SK-N-SH (cell line): Measurements from ENCODE around the gene CD300A. TPM values are rescaled to one million over a fixed set of nuclear protein-coding genes. Genes with fewer than 3 reads are reported as not detected.

Experiments used
- CTCF ChIA-PET: fragments of 300-600, 350-600 bp; formaldehyde crosslinking; extraction: SDS; loops from one replicate; lab custom pipeline; 2021; lab: Yijun Ruan, JAX
- POLR2A ChIA-PET: fragments of 350-600 bp; sonication (Branson Sonifier 250); formaldehyde crosslinking; extraction: SDS; loops from one replicate; lab custom pipeline; 2020; ENCODE audit warnings: antibody characterized with exemption, inconsistent platforms; lab: Yijun Ruan, JAX
- DNase-seq: peaks from one replicate; pipeline ENCODE4 v3.0.0; 2012
- H2AFZ ChIP-seq: fragments of 200-600 bp; sonication (generic); 2 replicates; pipeline ENCODE4 v1.8.1; 2016; ENCODE audit warnings: antibody characterized with exemption, mild to moderate bottlenecking, low read depth
- H3F3A ChIP-seq: fragments of 200-600 bp; sonication (generic); replicated peaks from 2 replicates; pipeline ENCODE3; 2016; ENCODE audit warnings: antibody characterized with exemption, mild to moderate bottlenecking; ENCODE audit not compliant: insufficient read depth
- H3K27ac ChIP-seq, 2 experiments: fragments of 200-500 bp in 1 of 2; fragments of 200-600 bp in 1 of 2; sonication (Bioruptor generic) in 1 of 2; sonication (generic), shearing (Covaris generic) in 1 of 2; 2 replicates each; pipeline versions ENCODE4 v1.5.1 to v1.6.1; 2014 to 2016; ENCODE audit warnings: low read depth in 2 of 2, inconsistent platforms in 1 of 2, low read length in 1 of 2, mild to moderate bottlenecking in 1 of 2, mixed read lengths in 1 of 2
- H3K27me3 ChIP-seq: fragments of 200-600 bp; sonication (generic), shearing (Covaris generic); 2 replicates; pipeline ENCODE4 v1.6.1; 2016; ENCODE audit warnings: mixed run types; ENCODE audit not compliant: insufficient read depth
- H3K36me3 ChIP-seq, 2 experiments: fragments of 200-500 bp in 1 of 2; fragments of 200-600 bp in 1 of 2; sonication (Bioruptor generic) in 1 of 2; sonication (generic) in 1 of 2; replicated peaks in 1 of 2; 2 replicates each; pipeline versions ENCODE3 to v1.5.1; 2014 to 2016; ENCODE audit warnings: low read length in 1 of 2, mild to moderate bottlenecking in 1 of 2; ENCODE audit not compliant: insufficient read depth in 2 of 2, control insufficient read depth in 1 of 2
- H3K4me1 ChIP-seq, 2 experiments: fragments of 200-500 bp in 1 of 2; fragments of 200-600 bp in 1 of 2; sonication (Bioruptor generic) in 1 of 2; sonication (generic), shearing (Covaris generic) in 1 of 2; 2 replicates each; pipeline versions ENCODE4 v1.5.1 to v1.6.1; 2014 to 2016; ENCODE audit warnings: low read depth in 1 of 2, low read length in 1 of 2, mixed run types in 1 of 2; ENCODE audit not compliant: insufficient read depth in 2 of 2, control insufficient read depth in 1 of 2
- H3K4me2 ChIP-seq: fragments of 200-600 bp; sonication (generic), shearing (Covaris generic); 2 replicates; pipeline ENCODE4 v1.6.1; 2017; ENCODE audit warnings: mixed run types
- H3K4me3 ChIP-seq, 2 experiments: fragments of 200-500 bp in 1 of 2; fragments of 200-600 bp in 1 of 2; sonication (Bioruptor generic) in 1 of 2; sonication (generic), shearing (Covaris generic) in 1 of 2; 2 replicates each; pipeline versions ENCODE4 v1.5.1 to v1.8.1; 2014 to 2016; ENCODE audit warnings: low read depth in 2 of 2, inconsistent platforms in 1 of 2, low read length in 1 of 2, mild to moderate bottlenecking in 1 of 2, mixed read lengths in 1 of 2, moderate library complexity in 1 of 2
- H3K79me2 ChIP-seq: fragments of 200-600 bp; sonication (generic); 2 replicates; pipeline ENCODE4 v1.8.1; 2017; ENCODE audit warnings: mild to moderate bottlenecking; ENCODE audit not compliant: insufficient read depth
- H3K9ac ChIP-seq: fragments of 200-600 bp; sonication (generic); 2 replicates; pipeline ENCODE4 v1.6.1; 2017; ENCODE audit warnings: mixed run types
- H3K9me2 ChIP-seq: fragments of 200-600 bp; sonication (generic); 2 replicates; pipeline ENCODE4 v1.6.1; 2017; ENCODE audit warnings: mixed run types
- H3K9me3 ChIP-seq: fragments of 200-600 bp; sonication (generic); 2 replicates; pipeline ENCODE4 v1.6.1; 2017; ENCODE audit warnings: mixed run types, mild to moderate bottlenecking, moderate library complexity
- H4K20me1 ChIP-seq: fragments of 200-600 bp; sonication (generic); 2 replicates; pipeline ENCODE4 v1.6.1; 2017; ENCODE audit warnings: mild to moderate bottlenecking, mixed run types; ENCODE audit not compliant: insufficient read depth
- EP300 ChIP-seq, 2 experiments: IDR thresholded peaks; 2 replicates each; pipeline versions ENCODE4 v1.4.0 to v1.6.1; 2012; ENCODE audit warnings: borderline replicate concordance in 1 of 2, low read depth in 1 of 2, low read length in 1 of 2
- FOXM1 ChIP-seq: IDR thresholded peaks from 2 replicates; pipeline ENCODE4 v1.4.0; 2012; ENCODE audit warnings: low read depth, mild to moderate bottlenecking
- GABPA ChIP-seq: IDR thresholded peaks from 2 replicates; pipeline ENCODE4 v1.4.0; 2012; ENCODE audit warnings: low read depth, mild to moderate bottlenecking
- GATA2 ChIP-seq: sonication (generic); formaldehyde crosslinking; IDR thresholded peaks from 2 replicates; pipeline ENCODE4 v1.5.0; 2020; ENCODE audit warnings: mild to moderate bottlenecking, missing genetic modification reagents
- JUND ChIP-seq: IDR thresholded peaks from 2 replicates; pipeline ENCODE4 v1.4.0; 2012
- MEF2A ChIP-seq: IDR thresholded peaks from 2 replicates; pipeline ENCODE4 v1.4.0; 2012; ENCODE audit warnings: low read depth, borderline replicate concordance
- NFIC ChIP-seq: IDR thresholded peaks from 2 replicates; pipeline ENCODE4 v1.4.0; 2012; ENCODE audit warnings: borderline replicate concordance
- RAD21 ChIP-seq: IDR thresholded peaks from 2 replicates; pipeline ENCODE4 v1.6.1; 2012; ENCODE audit warnings: mild to moderate bottlenecking, low read length
- RFX5 ChIP-seq: IDR thresholded peaks from 2 replicates; pipeline ENCODE4 v1.6.1; 2012; ENCODE audit warnings: mild to moderate bottlenecking, improper control_type of control experiment, low read length
- SIN3A ChIP-seq: IDR thresholded peaks from 2 replicates; pipeline ENCODE4 v1.6.1; 2012; ENCODE audit warnings: low read depth, mild to moderate bottlenecking, low read length, moderate library complexity, borderline replicate concordance
- YY1 ChIP-seq: IDR thresholded peaks from 2 replicates; pipeline ENCODE4 v1.4.0; 2012; ENCODE audit warnings: low read depth, mild to moderate bottlenecking
- WGBS: methylation state at CpG from one replicate; pipeline ENCODE4 v1.1.6; 2017; ENCODE audit warnings: low lambda C conversion rate; 5-methylcytosine and 5-hydroxymethylcytosine counted together
- polyA plus RNA-seq, 3 experiments: library from polyadenylated mRNA; depleted of rRNA; stranded (reverse); fragments of >200 nt; gene quantifications; 2 replicates each; pipeline ENCODE4 v1.2.3, GENCODE V29; 2012
- TF ChIP-seq, protein P1 (sequence below): IDR thresholded peaks from 2 replicates; pipeline ENCODE4 v1.6.1; 2012; ENCODE audit warnings: mild to moderate bottlenecking, low read depth, low read length, moderate library complexity
- TF ChIP-seq, protein P2 (sequence below): IDR thresholded peaks from 2 replicates; pipeline ENCODE4 v1.4.0; 2012; ENCODE audit warnings: low read depth, borderline replicate concordance
- TF ChIP-seq, protein P3 (sequence below): fragments of 150-350 bp; IDR thresholded peaks from 2 replicates; pipeline ENCODE4 v1.6.1; 2017; ENCODE audit warnings: antibody characterized with exemption, low read length, low read depth, borderline replicate concordance

Gene CD300A
- polyA plus RNA-seq, 1 of the 3 experiments (the other 2 are of a cell fraction): not detected

DNA sequence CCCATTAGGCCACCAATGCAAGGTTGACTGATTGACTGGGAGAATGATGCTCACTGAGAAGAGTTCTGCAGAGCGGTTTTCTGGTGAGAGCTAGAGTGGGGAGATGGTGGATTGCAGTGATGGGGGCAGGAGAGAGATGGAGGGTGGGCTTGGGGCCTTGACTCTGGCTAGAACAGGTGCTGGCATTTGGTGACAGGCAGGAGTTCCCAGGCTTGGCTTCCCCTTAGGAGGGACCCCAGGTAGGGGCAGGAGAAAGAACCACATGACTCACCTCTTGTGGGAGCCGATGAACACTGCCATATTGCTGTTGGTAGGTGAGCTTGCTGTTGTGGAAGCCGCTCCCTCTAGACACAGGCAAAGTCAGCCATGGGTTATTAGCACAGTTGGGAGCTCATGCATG lies 56.9 kb downstream of the CD300A start:
- Histone ChIP-seq H3K4me3 (no peak overlapping the region), H3F3A (no peaks in the 10 kb centered on the region), H3K4me1 (no peaks in the 10 kb centered on the region), H3K9me2 (no peaks in the 10 kb centered on the region), H2AFZ (no peak overlapping the region), H3K4me2 (no peak overlapping the region), H4K20me1 (no peaks in the 10 kb centered on the region), H3K9me3 (no peaks in the 10 kb centered on the region), H3K36me3 (no peaks in the 10 kb centered on the region), H3K27me3 (no peaks in the 10 kb centered on the region), H3K27ac (no peak overlapping the region), H3K79me2 (no peaks in the 10 kb centered on the region), H3K9ac (no peak overlapping the region)
- TF ChIP-seq, protein P1, sequence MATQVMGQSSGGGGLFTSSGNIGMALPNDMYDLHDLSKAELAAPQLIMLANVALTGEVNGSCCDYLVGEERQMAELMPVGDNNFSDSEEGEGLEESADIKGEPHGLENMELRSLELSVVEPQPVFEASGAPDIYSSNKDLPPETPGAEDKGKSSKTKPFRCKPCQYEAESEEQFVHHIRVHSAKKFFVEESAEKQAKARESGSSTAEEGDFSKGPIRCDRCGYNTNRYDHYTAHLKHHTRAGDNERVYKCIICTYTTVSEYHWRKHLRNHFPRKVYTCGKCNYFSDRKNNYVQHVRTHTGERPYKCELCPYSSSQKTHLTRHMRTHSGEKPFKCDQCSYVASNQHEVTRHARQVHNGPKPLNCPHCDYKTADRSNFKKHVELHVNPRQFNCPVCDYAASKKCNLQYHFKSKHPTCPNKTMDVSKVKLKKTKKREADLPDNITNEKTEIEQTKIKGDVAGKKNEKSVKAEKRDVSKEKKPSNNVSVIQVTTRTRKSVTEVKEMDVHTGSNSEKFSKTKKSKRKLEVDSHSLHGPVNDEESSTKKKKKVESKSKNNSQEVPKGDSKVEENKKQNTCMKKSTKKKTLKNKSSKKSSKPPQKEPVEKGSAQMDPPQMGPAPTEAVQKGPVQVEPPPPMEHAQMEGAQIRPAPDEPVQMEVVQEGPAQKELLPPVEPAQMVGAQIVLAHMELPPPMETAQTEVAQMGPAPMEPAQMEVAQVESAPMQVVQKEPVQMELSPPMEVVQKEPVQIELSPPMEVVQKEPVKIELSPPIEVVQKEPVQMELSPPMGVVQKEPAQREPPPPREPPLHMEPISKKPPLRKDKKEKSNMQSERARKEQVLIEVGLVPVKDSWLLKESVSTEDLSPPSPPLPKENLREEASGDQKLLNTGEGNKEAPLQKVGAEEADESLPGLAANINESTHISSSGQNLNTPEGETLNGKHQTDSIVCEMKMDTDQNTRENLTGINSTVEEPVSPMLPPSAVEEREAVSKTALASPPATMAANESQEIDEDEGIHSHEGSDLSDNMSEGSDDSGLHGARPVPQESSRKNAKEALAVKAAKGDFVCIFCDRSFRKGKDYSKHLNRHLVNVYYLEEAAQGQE: no peak
- TF ChIP-seq RAD21 (no peak), YY1 (no peak), JUND (no peak), FOXM1 (no peak), EP300 (IDR thresholded peaks at IDR 0.05; ENCODE audit: borderline replicate concordance in 1 of 2, low read depth in 1 of 2, low read length in 1 of 2) (no peak), SIN3A (no peak), MEF2A (no peak), RFX5 (no peak), GATA2 (CRISPR knock-in tag) (no peak), NFIC (no peak), GABPA (no peak)
- TF ChIP-seq, protein P2, sequence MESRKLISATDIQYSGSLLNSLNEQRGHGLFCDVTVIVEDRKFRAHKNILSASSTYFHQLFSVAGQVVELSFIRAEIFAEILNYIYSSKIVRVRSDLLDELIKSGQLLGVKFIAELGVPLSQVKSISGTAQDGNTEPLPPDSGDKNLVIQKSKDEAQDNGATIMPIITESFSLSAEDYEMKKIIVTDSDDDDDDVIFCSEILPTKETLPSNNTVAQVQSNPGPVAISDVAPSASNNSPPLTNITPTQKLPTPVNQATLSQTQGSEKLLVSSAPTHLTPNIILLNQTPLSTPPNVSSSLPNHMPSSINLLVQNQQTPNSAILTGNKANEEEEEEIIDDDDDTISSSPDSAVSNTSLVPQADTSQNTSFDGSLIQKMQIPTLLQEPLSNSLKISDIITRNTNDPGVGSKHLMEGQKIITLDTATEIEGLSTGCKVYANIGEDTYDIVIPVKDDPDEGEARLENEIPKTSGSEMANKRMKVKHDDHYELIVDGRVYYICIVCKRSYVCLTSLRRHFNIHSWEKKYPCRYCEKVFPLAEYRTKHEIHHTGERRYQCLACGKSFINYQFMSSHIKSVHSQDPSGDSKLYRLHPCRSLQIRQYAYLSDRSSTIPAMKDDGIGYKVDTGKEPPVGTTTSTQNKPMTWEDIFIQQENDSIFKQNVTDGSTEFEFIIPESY: no peak
- TF ChIP-seq, protein P3, sequence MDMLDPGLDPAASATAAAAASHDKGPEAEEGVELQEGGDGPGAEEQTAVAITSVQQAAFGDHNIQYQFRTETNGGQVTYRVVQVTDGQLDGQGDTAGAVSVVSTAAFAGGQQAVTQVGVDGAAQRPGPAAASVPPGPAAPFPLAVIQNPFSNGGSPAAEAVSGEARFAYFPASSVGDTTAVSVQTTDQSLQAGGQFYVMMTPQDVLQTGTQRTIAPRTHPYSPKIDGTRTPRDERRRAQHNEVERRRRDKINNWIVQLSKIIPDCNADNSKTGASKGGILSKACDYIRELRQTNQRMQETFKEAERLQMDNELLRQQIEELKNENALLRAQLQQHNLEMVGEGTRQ: no peak
- 4% methylated on average over 2 of the region's 3 CpGs for WGBS
- no peak for DNase-seq
- POLR2A ChIA-PET: no interaction called here
- CTCF ChIA-PET: interaction anchor here (0.9 to 1.9 kb wide), 3 partner anchors 11 to 66 kb away, joined by 3 to 5 read pairs (median 4); no protein-coding TSS in a partner anchor
